Nephron progenitor cell (in vitro differentiated cells): Measurements from ENCODE around the gene DGKI.

Experiments used
- DNase-seq: peaks from one replicate; pipeline ENCODE4 v3.0.0; 2021
- H3K27ac Mint-ChIP-seq: 2 replicates; pipeline ENCODE4 v1.8.0; 2021; ENCODE audit warnings: mild to moderate bottlenecking, moderate library complexity, mixed read lengths
- H3K27me3 Mint-ChIP-seq: 2 replicates; pipeline ENCODE4 v1.8.0; 2021; ENCODE audit warnings: mild to moderate bottlenecking, low read depth, mixed read lengths; ENCODE audit not compliant: poor library complexity
- H3K36me3 Mint-ChIP-seq: 2 replicates; pipeline ENCODE4 v1.8.0; 2021; ENCODE audit warnings: low read depth, mixed read lengths
- H3K4me1 Mint-ChIP-seq: 2 replicates; pipeline ENCODE4 v1.8.0; 2021; ENCODE audit warnings: mixed read lengths
- H3K4me3 Mint-ChIP-seq: 2 replicates; pipeline ENCODE4 v1.8.0; 2021; ENCODE audit warnings: mild to moderate bottlenecking, moderate library complexity, mixed read lengths
- H3K9me3 Mint-ChIP-seq: 2 replicates; pipeline ENCODE4 v1.8.0; 2021; ENCODE audit warnings: mild to moderate bottlenecking, moderate library complexity, mixed read lengths
- TF ChIP-seq, protein P1 (sequence below): fragments of 200-600 bp; sonication (generic); IDR thresholded peaks from 2 replicates; pipeline ENCODE4 v1.5.0; 2021; ENCODE audit warnings: antibody characterized with exemption

Gene DGKI

DNA sequence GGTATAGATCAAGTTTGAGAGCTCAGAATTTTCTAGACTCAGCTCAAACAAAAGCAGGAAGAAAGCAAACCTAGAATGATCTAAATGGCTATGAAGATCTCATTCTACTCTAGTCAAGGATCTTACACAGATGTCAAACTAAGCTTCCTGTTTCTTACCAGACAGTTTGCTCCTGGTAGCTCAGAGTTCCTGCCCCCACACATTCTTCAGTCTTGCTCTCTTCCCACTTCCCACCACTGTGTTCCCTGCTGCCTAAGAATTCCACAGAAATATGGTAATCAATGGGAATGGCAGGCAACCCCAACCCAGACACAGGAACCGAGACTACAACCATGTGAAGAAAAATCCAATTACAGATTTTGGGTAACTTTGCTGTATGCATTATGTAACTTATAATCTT lies 369.8 kb downstream of the DGKI start:
- H3K36me3 Mint-ChIP-seq = no peaks in the 10 kb centered on the region
- peak overlapping the region; percentile 92 for H3K27ac Mint-ChIP-seq
- DNase-seq = no peak
- TF ChIP-seq, protein P1, sequence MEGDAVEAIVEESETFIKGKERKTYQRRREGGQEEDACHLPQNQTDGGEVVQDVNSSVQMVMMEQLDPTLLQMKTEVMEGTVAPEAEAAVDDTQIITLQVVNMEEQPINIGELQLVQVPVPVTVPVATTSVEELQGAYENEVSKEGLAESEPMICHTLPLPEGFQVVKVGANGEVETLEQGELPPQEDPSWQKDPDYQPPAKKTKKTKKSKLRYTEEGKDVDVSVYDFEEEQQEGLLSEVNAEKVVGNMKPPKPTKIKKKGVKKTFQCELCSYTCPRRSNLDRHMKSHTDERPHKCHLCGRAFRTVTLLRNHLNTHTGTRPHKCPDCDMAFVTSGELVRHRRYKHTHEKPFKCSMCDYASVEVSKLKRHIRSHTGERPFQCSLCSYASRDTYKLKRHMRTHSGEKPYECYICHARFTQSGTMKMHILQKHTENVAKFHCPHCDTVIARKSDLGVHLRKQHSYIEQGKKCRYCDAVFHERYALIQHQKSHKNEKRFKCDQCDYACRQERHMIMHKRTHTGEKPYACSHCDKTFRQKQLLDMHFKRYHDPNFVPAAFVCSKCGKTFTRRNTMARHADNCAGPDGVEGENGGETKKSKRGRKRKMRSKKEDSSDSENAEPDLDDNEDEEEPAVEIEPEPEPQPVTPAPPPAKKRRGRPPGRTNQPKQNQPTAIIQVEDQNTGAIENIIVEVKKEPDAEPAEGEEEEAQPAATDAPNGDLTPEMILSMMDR = no peak
- H3K4me3 Mint-ChIP-seq = no peak overlapping the region
- peaks cover 6% of the 10 kb centered on the region for H3K27me3 Mint-ChIP-seq
- no peaks in the 10 kb centered on the region for H3K4me1 Mint-ChIP-seq
- no peaks in the 10 kb centered on the region for H3K9me3 Mint-ChIP-seq

DNA sequence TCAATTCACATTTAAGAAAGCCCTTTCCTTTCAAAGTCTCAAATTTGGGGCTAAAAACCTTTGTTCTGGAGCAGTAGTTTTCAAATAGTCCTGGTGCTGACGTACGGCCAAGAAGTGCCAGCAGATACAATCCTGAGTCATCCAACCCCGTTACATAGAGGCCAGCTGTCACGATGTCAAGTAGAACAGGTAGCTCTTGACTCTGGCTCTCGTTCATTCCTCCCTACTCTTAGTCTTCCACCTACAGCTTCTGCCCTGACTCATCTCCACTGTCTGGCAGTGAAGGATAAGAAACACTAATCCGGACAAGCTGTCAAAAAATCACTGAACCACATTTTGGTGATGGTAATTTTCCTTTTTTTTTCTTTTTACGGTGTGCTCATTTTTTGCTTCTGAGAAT lies 370.8 kb downstream of the DGKI start:
- Mint-ChIP-seq H3K4me3 (no peak overlapping the region), H3K27me3 (peaks cover 6% of the 10 kb centered on the region), H3K4me1 (no peaks in the 10 kb centered on the region), H3K9me3 (no peaks in the 10 kb centered on the region), H3K27ac (no peak overlapping the region), H3K36me3 (no peaks in the 10 kb centered on the region)
- TF ChIP-seq, protein P1 = no peak
- DNase-seq = no peak

DNA sequence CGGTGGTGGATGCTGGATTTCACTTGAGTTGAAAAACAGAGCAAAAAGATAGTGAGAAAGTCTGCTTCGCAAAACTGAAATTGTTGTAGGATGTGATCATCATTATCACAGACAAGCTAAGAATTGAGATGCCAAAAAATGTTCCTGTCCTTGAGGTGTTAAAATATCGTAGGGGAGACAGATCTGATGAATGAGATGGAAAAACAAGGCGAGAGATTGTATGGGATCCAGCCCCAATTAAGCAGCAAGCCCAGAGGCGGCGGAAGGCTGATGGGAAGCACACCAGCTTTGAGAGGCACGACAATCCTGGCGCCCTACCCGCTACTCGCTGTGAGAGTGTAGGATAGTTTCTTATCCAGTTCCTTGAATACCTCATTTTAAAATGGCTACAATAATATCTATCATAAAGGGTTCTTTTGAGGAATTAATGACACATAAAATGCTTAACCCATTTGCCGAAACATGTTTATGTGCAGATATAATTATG lies 372.2 kb downstream of the DGKI start:
- H3K27me3 Mint-ChIP-seq = peaks cover 6% of the 10 kb centered on the region
- no peaks in the 10 kb centered on the region for H3K36me3 Mint-ChIP-seq
- TF ChIP-seq, protein P1 = no peak
- no peak overlapping the region for H3K4me3 Mint-ChIP-seq
- DNase-seq = no peak
- H3K9me3 Mint-ChIP-seq = no peaks in the 10 kb centered on the region
- no peak overlapping the region for H3K27ac Mint-ChIP-seq
- H3K4me1 Mint-ChIP-seq = no peaks in the 10 kb centered on the region

DNA sequence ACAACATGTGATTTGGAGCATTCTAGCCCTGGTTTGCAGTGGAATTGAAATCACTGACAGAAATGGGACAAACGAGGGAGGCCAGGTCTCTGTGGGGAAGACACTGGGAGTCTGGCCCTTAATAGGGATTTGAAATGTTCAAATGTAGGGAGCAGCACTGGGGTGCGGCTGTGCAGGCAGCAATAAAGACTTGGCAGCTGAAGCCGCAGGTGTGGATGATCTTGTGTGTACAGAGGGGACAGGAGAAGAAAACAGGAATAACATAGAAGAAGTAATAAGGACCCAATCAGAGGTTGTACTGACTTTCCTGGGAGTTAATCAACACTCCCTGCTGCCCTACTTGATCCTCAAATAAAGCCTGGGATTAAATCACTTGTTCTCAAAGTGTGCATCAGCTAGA lies 375.6 kb downstream of the DGKI start:
- DNase-seq = no peak
- no peaks in the 10 kb centered on the region for H3K9me3 Mint-ChIP-seq
- H3K4me1 Mint-ChIP-seq = no peaks in the 10 kb centered on the region
- H3K27ac Mint-ChIP-seq = no peak overlapping the region
- no peaks in the 10 kb centered on the region for H3K36me3 Mint-ChIP-seq
- TF ChIP-seq, protein P1 = no peak
- no peak overlapping the region for H3K4me3 Mint-ChIP-seq
- peaks cover 3% of the 10 kb centered on the region for H3K27me3 Mint-ChIP-seq

DNA sequence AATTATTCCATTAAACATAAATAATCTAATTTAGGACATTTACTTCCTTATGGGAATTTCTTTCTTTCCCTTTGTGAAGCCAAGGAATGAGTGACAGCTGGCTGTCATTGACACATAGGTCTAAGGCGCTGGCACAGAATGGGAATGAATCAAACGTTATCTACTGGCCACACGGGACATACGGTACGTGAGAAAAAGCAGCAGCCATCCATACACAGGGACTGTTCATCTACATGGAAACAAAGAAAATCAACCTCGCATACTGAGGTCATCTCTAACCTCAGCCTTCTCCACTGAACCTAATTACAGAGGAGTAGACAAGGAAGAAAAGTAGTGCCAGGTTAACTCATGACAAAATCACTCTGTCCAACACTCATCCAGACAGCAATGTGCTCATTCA lies 376.9 kb downstream of the DGKI start:
- Mint-ChIP-seq H3K4me3 (no peak overlapping the region), H3K27me3 (no peaks in the 10 kb centered on the region), H3K36me3 (no peaks in the 10 kb centered on the region), H3K9me3 (no peaks in the 10 kb centered on the region), H3K4me1 (no peaks in the 10 kb centered on the region), H3K27ac (no peak overlapping the region)
- no peak for DNase-seq
- TF ChIP-seq, protein P1 = no peak

DNA sequence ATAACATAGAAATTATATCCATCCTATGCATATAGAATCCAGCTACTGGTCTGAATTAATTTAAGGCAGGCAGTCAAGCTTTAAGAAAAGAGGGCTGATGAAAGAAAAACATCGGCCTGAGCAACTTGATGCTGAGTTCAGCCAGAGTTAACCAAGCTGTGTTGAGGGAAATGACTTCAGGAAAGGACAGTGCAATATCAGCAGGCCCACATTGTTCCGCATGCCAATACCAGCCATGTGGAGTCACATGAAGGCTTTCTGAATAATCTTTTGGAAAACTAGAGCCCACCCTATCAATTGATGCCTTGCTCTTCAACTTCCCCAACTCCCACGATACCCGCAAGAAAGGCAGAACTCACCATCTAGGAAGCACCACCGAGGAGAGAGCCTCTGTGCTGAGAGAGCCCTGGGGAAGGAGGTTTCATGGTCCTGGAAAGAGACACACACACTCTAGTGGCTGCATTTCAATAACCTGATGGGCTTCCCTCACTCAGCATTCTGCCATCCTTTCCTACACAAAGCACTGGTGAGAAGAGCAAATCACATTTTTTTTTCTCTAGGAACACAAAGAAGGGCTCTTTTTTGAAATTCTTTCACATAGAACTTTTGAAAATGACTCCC lies 377.5 kb downstream of the DGKI start:
- H3K27ac Mint-ChIP-seq = no peak overlapping the region
- no peak for DNase-seq
- no peaks in the 10 kb centered on the region for H3K27me3 Mint-ChIP-seq
- H3K4me1 Mint-ChIP-seq = no peaks in the 10 kb centered on the region
- TF ChIP-seq, protein P1 = no peak
- H3K9me3 Mint-ChIP-seq = no peaks in the 10 kb centered on the region
- H3K4me3 Mint-ChIP-seq = no peak overlapping the region
- no peaks in the 10 kb centered on the region for H3K36me3 Mint-ChIP-seq
